ENCODE measurements around the gene E2F6. TPM values are rescaled to one million over a fixed set of nuclear protein-coding genes. Genes with fewer than 3 reads are reported as not detected.

Gene E2F6
- polyA plus RNA-seq, 1 donor from 2014 or later, result 39.1 TPM

- Histone ChIP-seq H3K4me2 (ENCODE audit: low read length) (no peak overlapping the region), H4K20me1 (ENCODE audit: insufficient read depth) (no peaks in the 10 kb centered on the region), H3K79me2 (replicated peaks; ENCODE audit: insufficient read depth, low read length) (peaks cover 40% of the 10 kb centered on the region), H3K36me3 (ENCODE audit: insufficient read depth, low read length) (no peaks in the 10 kb centered on the region), H3K27ac (ENCODE audit: low read length) (no peak overlapping the region), H3K9me2 (ENCODE audit: insufficient read depth, low read length) (no peaks in the 10 kb centered on the region), H3K27me3 (ENCODE audit: insufficient read depth, low read depth, low read length) (no peaks in the 10 kb centered on the region), H3K4me3 (ENCODE audit: low read length) (no peak overlapping the region), H3K9me3 (ENCODE audit: low read length) (no peaks in the 10 kb centered on the region), H3F3A (ENCODE audit: insufficient read depth, low read length, poor library complexity, severe bottlenecking) (no peaks in the 10 kb centered on the region), H3K9ac (ENCODE audit: low read length) (no peak overlapping the region), H2AFZ (ENCODE audit: low read depth, low read length) (no peak overlapping the region)
- TF ChIP-seq MXI1 (conservative IDR thresholded peaks at IDR 0.05; ENCODE audit: poor library complexity, severe bottlenecking), result no peak
- no peak for TF ChIP-seq RAD21 (conservative IDR thresholded peaks at IDR 0.05)
- TF ChIP-seq CTCF (IDR thresholded peaks at IDR 0.05; ENCODE audit: poor library complexity, severe bottlenecking), result no peak
- no peak for TF ChIP-seq EP300 (conservative IDR thresholded peaks at IDR 0.05; ENCODE audit: poor library complexity, severe bottlenecking)
- TF ChIP-seq EZH2 (IDR thresholded peaks at IDR 0.05; ENCODE audit: borderline replicate concordance, insufficient read depth, low read length, poor library complexity, severe bottlenecking), result no peak
- no peak for TF ChIP-seq POLR2AphosphoS5 (IDR thresholded peaks at IDR 0.05)
- no peak for TF ChIP-seq REST (IDR thresholded peaks at IDR 0.05; ENCODE audit: borderline replicate concordance)
- TF ChIP-seq TAF1 (IDR thresholded peaks at IDR 0.05; ENCODE audit: low read depth), result no peak
- no peak for TF ChIP-seq SMC3 (conservative IDR thresholded peaks at IDR 0.05; ENCODE audit: poor library complexity)
These were observed 25.5 kb upstream of the E2F6 start for GRCh38 chr2:11491348-11491933.

- TF ChIP-seq TAF1 (IDR thresholded peaks at IDR 0.05; ENCODE audit: low read depth) (no peak), POLR2AphosphoS5 (IDR thresholded peaks at IDR 0.05) (no peak)
- Histone ChIP-seq H3K36me3 (ENCODE audit: insufficient read depth, low read length) (no peaks in the 10 kb centered on the region), H3F3A (ENCODE audit: insufficient read depth, low read length, poor library complexity, severe bottlenecking) (no peaks in the 10 kb centered on the region)
These were observed 24.2 kb upstream of the E2F6 start for GRCh38 chr2:11490194-11490593.

More at GRCh38 chr2:11490194-11490593, 24.2 kb upstream of the E2F6 start:
- Histone ChIP-seq H3K9ac (ENCODE audit: low read length) (no peak overlapping the region), H3K9me2 (ENCODE audit: insufficient read depth, low read length) (no peaks in the 10 kb centered on the region), H3K4me3 (ENCODE audit: low read length) (no peak overlapping the region), H3K27me3 (ENCODE audit: insufficient read depth, low read depth, low read length) (no peaks in the 10 kb centered on the region), H3K79me2 (replicated peaks; ENCODE audit: insufficient read depth, low read length) (peaks cover 51% of the 10 kb centered on the region), H3K27ac (ENCODE audit: low read length) (no peak overlapping the region), H3K9me3 (ENCODE audit: low read length) (no peaks in the 10 kb centered on the region), H3K4me2 (ENCODE audit: low read length) (no peak overlapping the region), H2AFZ (ENCODE audit: low read depth, low read length) (no peak overlapping the region), H4K20me1 (ENCODE audit: insufficient read depth) (no peaks in the 10 kb centered on the region)

Measured in neural cell (in vitro differentiated cells).